Activated CD4-positive, alpha-beta T cell treated with anti-CD3 and anti-CD28 coated beads, Interleukin-2, Interleukin-4, amounts not matched to agents 100 ng/mL and 50 ng/mL, durations not matched to agents 16 hours and 8 hours (primary cell): ENCODE data around the gene RAI2.

Experiments
- DNase-seq: peaks from one replicate; pipeline ENCODE4 v3.0.0-alpha.2; 2020; ENCODE audit warnings: low spot score

The RAI2 gene

GRCh38 chrX:17860811-17861488 is at the start of gene RAI2:
RAI2 (minus strand) TSS chrX:17861298; CDS start chrX:17802010, 59,288 bp downstream.
- no peak for DNase-seq

GRCh38 chrX:17888421-17888820 is 27.3 kb upstream of the RAI2 start:
- no peak for DNase-seq

GRCh38 chrX:17882680-17883079 is 21.6 kb upstream of the RAI2 start:
- DNase-seq = no peak

- DNase-seq = no peak
Measured at GRCh38 chrX:17878028-17878670, 17.1 kb upstream of the RAI2 start.

GRCh38 chrX:17876135-17876534 is 15.0 kb upstream of the RAI2 start:
- no peak for DNase-seq

GRCh38 chrX:17869580-17869979 is 8.5 kb upstream of the RAI2 start:
- no peak for DNase-seq

GRCh38 chrX:17861489-17862011 is 452 bp upstream of the RAI2 start:
- DNase-seq = no peak

GRCh38 chrX:17860179-17860780 is 818 bp downstream of the RAI2 start:
- DNase-seq = no peak

GRCh38 chrX:17859609-17860178 is 1.4 kb downstream of the RAI2 start:
- no peak for DNase-seq

GRCh38 chrX:17854531-17854930 is 6.6 kb downstream of the RAI2 start:
- no peak for DNase-seq

GRCh38 chrX:17854069-17854468 is 7.0 kb downstream of the RAI2 start:
- no peak for DNase-seq

GRCh38 chrX:17851874-17852273 is 9.2 kb downstream of the RAI2 start:
- DNase-seq = no peak

- no peak for DNase-seq
Measured at GRCh38 chrX:17848545-17849265, 12.4 kb downstream of the RAI2 start.

- DNase-seq = no peak
Measured at GRCh38 chrX:17846045-17846444, 15.1 kb downstream of the RAI2 start.

- no peak for DNase-seq
Measured at GRCh38 chrX:17844236-17844635, 16.9 kb downstream of the RAI2 start.

GRCh38 chrX:17842769-17843525 is 18.2 kb downstream of the RAI2 start:
- DNase-seq = no peak

- no peak for DNase-seq
Measured at GRCh38 chrX:17839269-17839668, 21.8 kb downstream of the RAI2 start.

- DNase-seq = no peak
Measured at GRCh38 chrX:17836830-17837229, 24.3 kb downstream of the RAI2 start.

- no peak for DNase-seq
Measured at GRCh38 chrX:17833954-17834353, 27.1 kb downstream of the RAI2 start.

GRCh38 chrX:17831255-17831654 is 29.8 kb downstream of the RAI2 start:
- DNase-seq = no peak

- no peak for DNase-seq
Measured at GRCh38 chrX:17830211-17830610, 30.9 kb downstream of the RAI2 start.
